GM23338 (cell line): Measurements from ENCODE around the gene FER.

Source experiments
- CREB1 ChIP-seq: fragments of 250-450 bp; sonication (Bioruptor Pico); IDR thresholded peaks from 2 replicates; pipeline ENCODE4 v1.5.0; 2020; ENCODE audit warnings: low read depth, mild to moderate bottlenecking, moderate library complexity
- ETS1 ChIP-seq: IDR thresholded peaks from 2 replicates; pipeline ENCODE4 v1.6.1; 2016; ENCODE audit warnings: antibody characterized with exemption
- EZH2 ChIP-seq: fragments of 200-600 bp; sonication (generic); IDR thresholded peaks from one replicate; pipeline ENCODE4 v1.8.0; 2017; ENCODE audit warnings: antibody characterized with exemption, mild to moderate bottlenecking, low read depth; ENCODE audit not compliant: unreplicated experiment
- EZH2phosphoT487 ChIP-seq: fragments of 200-600 bp; sonication (generic); IDR thresholded peaks from one replicate; pipeline ENCODE4 v1.8.1; 2018; ENCODE audit warnings: antibody characterized with exemption; ENCODE audit not compliant: unreplicated experiment
- JUNB ChIP-seq: IDR thresholded peaks from one replicate; pipeline ENCODE4 v1.6.1; 2016; ENCODE audit warnings: antibody characterized with exemption; ENCODE audit not compliant: unreplicated experiment
- NANOG ChIP-seq: IDR thresholded peaks from 2 replicates; pipeline ENCODE4 v1.6.1; 2016; ENCODE audit warnings: antibody characterized with exemption, borderline replicate concordance
- POLR2AphosphoS5 ChIP-seq: IDR thresholded peaks from 2 replicates; pipeline ENCODE4 v1.6.1; 2016; ENCODE audit warnings: antibody characterized with exemption, low read depth
- REST ChIP-seq: IDR thresholded peaks from one replicate; pipeline ENCODE4 v1.6.1; 2018; ENCODE audit warnings: antibody characterized with exemption; ENCODE audit not compliant: unreplicated experiment
- STAT1 ChIP-seq: IDR thresholded peaks from one replicate; pipeline ENCODE4 v1.6.1; 2016; ENCODE audit warnings: antibody characterized with exemption; ENCODE audit not compliant: unreplicated experiment
- ZNF114 ChIP-seq: fragments of 250-450 bp; sonication (Bioruptor Pico); IDR thresholded peaks from 2 replicates; pipeline ENCODE4 v1.5.0; 2020; ENCODE audit warnings: mild to moderate bottlenecking, moderate library complexity
- ZNF462 ChIP-seq: fragments of 250-450 bp; sonication (Bioruptor Pico); IDR thresholded peaks from 2 replicates; pipeline ENCODE4 v1.5.0; 2020; ENCODE audit warnings: mild to moderate bottlenecking, moderate library complexity
- TF ChIP-seq, protein P1 (sequence below), 2 experiments: fragments of 200-600 bp in 1 of 2; sonication (generic) in 1 of 2; conservative IDR thresholded peaks; 2 replicates each; pipeline versions ENCODE4 v1.5.1 to v1.6.1; 2016 to 2017; ENCODE audit warnings: antibody characterized with exemption in 2 of 2, low read depth in 2 of 2, mild to moderate bottlenecking in 2 of 2, moderate library complexity in 1 of 2

DNA sequence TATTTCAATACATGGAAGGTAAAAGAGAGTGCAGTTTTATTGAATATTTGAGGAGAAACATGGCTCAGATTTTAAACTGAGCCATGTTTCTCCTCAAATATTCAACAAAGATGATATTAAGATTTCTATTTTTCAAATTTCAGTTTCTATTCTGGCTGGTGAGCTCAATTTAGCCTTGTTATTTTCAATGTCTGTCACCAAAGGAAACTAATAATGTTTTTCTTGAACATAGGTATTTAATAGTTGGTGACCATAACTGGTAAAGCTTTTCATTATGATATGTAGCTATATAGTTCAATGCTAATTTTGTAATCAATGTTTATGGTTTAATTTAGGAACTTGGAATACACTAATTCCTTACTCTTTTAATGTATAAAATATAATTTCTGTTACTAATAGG lies 177.4 kb downstream of the FER start:
- TF ChIP-seq, protein P1, sequence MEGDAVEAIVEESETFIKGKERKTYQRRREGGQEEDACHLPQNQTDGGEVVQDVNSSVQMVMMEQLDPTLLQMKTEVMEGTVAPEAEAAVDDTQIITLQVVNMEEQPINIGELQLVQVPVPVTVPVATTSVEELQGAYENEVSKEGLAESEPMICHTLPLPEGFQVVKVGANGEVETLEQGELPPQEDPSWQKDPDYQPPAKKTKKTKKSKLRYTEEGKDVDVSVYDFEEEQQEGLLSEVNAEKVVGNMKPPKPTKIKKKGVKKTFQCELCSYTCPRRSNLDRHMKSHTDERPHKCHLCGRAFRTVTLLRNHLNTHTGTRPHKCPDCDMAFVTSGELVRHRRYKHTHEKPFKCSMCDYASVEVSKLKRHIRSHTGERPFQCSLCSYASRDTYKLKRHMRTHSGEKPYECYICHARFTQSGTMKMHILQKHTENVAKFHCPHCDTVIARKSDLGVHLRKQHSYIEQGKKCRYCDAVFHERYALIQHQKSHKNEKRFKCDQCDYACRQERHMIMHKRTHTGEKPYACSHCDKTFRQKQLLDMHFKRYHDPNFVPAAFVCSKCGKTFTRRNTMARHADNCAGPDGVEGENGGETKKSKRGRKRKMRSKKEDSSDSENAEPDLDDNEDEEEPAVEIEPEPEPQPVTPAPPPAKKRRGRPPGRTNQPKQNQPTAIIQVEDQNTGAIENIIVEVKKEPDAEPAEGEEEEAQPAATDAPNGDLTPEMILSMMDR (conservative IDR thresholded peaks at IDR 0.05; ENCODE audit: low read depth in 2 of 2) = no peak
- no peak for TF ChIP-seq EZH2
- no peak for TF ChIP-seq EZH2phosphoT487
- TF ChIP-seq POLR2AphosphoS5 = no peak
- no peak for TF ChIP-seq CREB1 (CRISPR knock-in tag)
- TF ChIP-seq REST = no peak
- TF ChIP-seq ETS1 = no peak
- TF ChIP-seq ZNF462 = no peak
- no peak for TF ChIP-seq ZNF114 (CRISPR knock-in tag)
- TF ChIP-seq STAT1 = no peak
- TF ChIP-seq JUNB = no peak
- TF ChIP-seq NANOG = no peak
